ENCODE results near the gene PI4KA.
A peak's percentile ranks its signal among the peaks of the same experiment; 100 is the strongest.

Gene PI4KA

DNA sequence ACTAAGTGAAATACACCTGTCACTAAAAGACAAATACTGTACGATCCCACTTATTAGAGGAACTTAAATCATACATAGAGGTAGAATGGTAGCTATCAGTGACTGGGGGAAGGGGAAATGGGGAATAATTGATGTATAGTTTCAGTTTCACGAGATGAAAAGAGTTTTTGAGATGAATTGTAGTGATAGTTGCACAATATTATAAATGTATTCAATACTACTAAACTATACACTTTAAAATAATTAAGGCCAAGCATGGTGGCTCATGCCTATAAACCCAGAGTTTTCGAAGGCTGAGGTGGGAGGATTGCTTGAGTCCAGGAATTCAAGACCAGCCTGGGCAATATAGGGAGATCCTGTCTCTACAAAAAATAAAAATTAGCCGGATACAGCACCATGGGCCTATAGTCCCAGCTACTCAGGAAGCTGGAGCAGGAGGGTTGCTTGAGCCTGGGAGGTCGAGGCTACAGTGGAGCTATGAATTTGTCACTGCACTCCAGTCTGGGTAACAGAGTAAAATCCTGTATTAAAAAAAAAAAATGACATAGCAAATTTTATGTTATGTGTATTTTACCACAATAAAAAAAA is 44.3 kb downstream of the PI4KA start:
- no peak for DNase-seq

DNA sequence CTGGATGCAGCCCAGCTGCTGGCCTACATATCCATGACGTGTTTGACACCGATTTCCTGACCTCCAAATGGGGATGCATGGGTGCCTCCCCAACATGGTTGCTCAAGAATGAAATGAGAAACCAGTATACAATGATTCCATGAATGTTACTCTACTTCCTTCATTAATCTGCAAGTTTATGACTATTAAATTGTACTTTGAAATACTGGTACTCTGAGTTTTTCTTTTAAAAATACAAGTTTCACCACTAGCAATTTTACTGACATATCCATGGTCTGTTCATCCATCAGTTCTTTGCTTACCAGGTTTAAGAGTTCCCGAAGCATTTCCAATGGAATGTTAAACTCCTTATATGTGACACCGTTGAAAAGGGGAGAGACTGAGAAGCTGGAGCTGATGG is 45.6 kb downstream of the PI4KA start:
- no peak for DNase-seq

DNA sequence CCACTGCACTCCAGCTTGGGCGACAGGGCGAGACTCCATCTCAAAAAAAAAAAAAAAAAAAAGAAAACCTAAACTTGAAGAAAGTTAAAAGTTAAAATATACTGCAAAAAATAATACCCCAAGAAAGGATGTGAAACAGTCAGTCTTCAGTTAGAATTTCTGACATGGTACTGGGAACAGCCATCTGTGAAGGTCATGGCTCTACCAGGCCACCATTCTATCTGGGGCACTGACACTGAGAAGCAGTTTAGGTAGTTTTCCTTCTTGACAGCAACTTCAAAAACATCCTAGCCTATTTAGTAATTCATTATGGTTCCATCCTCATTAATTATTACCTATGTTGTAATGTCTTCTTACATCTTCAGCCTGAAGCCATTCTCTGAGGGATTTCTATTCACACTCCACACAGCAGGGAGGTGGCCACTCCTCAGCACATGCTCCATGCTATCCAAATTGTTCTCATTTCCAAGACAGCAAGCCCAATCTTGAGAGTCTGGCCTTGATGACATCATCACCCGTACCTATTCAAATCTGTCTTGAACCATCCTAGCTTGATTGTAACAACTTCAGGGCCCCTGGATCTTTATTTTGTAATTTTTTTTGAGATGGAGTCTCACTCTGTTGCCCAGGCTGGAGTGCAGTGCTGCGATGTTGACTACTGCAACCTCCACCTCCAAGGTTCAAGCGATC is 46.5 kb downstream of the PI4KA start:
- no peak for DNase-seq

DNA sequence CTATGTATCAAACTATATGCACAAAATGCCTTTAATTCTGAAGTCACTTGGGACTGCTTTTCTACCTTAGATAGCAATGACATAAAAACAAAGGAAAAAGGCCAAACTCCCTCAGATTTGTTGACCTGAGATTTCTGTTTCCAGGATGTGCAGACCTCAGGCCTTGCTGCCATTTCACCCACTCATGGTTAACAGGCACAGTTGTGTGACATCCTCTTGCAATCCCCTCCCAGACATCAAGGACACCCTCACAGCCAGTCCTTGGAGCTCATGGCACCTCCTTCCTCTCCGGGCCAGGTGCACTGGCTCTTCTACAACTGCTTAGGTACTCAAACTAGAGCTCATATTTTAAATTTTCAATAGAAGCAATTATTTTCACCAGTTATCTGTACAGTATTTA is 47.4 kb downstream of the PI4KA start:
- no peak for DNase-seq

DNA sequence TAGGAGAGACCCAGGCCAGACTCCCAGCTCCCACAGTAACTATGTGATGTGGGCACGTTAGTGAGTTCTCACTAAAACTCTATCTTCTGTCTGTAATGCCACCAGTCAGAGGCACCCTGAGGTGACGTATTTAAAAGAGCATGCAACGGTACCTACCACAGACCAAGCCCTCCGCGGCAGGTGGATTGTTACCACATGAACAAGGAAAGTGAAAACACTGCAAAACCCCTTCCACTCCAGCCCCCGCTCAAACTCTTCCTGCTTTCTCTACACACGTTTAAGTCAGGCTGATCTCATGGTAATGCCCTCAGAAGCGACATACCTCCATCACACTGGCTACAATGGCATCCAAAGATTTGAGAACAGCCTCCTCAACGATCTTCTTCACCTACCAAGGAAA is 48.0 kb downstream of the PI4KA start:
- DNase-seq = peak; percentile 5 to 9

DNA sequence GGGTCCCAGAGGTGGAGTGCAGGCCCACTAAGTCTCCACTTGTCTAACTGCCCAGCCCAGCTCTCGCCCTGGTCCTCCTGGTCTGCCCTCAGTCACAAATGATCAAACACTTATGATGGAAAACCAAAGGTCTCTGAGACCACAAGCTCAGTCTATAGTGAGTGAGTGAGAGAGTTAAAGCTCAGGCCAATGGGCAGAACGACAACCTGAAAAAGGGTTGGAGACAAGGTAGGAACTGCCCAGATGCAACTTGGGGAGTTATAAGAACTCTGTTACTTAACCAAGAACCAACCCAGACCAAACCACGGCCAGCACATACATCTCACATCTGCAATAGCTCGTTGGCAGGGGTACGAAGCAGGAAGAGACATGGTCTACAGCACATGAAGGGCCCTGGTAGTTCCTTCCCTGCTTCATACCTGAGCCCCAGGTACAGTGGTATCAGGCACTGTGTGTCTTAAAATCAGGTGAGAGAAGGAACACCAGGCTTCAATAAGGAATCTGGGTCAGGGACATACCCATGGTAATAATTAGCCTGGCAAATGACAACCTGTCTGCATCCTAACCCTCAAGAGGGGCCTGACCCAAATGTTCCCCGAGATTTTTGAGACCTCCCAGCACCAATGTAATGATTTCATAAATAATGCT is 48.9 kb downstream of the PI4KA start:
- DNase-seq = no peak

DNA sequence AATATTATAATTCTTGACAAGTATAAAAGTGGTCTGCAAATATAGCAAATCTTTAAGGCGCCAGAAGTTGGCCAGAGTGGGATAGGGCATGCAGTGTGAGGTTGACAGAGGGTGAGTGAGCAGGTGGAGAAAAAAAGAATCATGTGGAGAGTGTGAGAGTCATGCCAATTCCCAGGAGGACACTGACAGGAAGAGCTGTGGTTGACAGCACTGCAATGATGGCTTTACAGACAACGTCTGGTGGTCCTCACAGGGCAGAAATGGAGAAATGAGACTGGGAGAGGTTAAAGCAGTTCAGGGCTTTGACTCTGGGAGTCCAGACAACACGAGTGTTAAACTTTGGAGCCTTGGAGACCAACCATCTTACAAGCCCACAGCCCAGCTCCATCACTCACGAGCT is 49.8 kb downstream of the PI4KA start:
- DNase-seq = no peak

DNA sequence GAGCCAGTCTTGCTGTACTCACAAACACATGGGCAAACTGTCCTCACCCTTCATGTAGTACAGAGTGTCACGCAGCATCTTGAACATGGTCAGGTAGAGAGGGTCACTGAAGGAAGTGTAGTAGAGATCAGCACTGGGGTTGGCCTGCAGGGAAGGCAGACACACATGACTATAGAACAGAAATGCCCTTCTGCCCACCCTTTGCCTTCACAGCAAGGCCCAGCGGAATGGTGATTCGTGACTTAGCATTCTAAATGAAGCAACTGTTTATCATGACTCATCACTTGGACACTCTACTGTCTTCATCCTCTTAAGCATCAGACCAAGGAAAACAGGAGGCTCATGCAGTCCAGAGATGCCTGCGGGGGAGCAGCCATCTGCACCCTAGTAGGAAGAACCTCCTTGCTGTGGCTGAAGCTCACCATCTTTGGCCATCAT is 51.3 kb downstream of the PI4KA start:
- no peak for DNase-seq

DNA sequence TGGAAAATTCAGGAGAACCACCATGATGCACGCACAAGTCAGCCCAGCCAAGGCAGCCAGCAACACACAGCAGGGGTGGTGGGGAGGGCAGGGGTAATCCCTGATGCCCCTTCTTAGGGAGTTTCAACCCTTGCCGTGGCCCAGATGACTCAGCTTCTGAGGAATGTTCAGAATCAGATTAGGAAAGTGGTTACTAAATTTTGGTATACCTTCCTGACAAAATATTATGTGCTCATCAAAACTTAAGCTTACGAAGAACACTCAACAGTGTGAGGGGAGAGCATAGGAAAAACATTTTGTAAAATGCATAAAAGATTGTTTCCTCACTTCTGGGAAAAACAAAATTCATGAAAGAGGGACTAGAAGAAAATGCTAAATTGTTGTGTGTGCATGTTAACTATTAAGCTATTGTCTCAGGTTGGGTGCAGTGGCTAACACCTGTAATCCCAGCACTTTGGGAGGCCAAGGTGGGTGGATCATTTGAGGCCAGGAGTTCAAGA is 52.6 kb downstream of the PI4KA start:
- peak in 1 of 2 experiments; percentile 11 for DNase-seq

DNA sequence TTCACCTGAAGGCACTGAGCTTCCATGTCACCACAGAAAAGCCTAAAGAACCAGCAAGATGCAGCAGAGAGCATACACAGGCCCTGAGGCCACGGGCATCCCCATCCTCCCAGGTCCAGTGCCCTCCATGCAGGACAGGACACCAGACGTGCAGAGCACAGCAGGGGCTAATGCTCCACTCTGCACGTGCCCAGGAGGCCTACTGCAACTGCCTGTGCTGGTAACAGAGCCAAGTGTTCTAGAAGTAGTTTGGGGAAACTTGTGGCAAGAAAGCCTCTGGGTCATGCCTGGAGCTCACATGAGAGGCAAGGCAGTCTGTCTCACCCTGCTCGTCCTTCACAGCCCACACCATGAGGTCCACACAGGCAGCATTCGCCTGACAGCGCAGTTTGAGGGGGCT is 54.0 kb downstream of the PI4KA start:
- DNase-seq = no peak

DNA sequence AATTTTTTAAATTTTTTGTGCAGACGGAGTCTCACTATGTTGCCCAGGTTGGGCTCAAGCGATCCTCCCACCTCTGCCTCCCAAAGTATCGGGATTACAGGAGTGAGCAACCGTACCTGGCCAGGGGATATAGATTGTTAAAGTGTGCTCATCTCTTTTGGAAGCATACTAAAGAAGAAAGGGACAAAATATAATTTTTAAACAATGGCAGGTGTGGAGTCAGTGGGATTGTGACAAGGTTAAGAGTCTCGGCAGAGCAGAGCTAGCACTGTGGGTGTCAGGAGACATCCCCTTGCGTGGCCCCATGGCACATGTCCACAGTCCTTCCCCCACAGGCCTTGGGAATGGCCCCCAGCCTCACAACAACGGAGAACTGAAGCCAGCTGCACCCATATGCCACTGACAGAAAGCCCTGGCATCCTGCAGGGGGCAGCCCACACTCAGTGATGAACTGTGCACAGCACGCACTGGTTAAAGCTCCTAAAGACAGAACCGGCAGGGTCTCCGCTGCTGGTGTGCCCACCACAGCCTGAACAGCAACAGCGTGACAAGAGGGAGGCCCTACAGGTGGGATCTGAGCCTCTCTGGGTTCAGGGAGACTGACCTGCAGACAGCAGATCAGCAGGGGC is 54.8 kb downstream of the PI4KA start:
- peak; percentile 29 to 51 for DNase-seq

DNA sequence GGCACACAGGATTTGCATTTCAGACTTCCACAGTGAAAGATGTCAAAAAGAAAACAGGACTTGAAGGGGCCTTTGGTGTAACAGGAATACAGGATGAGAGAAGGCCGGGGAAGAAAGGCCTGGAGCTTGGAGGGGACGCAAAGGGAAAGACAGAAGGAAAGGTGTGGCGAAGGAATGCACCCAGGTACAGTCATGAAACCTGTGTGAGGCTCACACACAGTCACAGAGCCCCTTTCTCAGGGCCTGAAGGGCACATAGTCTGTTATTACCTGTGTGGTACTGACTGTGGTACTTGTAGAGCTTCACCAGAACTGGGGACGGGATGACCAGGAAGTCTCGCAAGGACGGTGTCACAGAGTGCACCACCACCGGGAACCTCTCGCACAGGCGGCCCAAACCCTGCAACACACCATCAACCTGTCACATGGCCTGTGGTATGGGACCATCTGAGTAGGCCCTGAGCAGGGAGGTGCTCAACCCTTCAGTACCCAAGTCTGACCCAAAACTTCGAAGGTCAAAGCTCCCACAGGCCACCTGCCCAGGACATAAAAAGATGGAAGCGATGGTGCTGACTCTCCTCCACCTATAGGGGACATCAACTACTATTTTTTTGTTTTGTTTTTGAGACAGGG is 55.6 kb downstream of the PI4KA start:
- DNase-seq = no peak

DNA sequence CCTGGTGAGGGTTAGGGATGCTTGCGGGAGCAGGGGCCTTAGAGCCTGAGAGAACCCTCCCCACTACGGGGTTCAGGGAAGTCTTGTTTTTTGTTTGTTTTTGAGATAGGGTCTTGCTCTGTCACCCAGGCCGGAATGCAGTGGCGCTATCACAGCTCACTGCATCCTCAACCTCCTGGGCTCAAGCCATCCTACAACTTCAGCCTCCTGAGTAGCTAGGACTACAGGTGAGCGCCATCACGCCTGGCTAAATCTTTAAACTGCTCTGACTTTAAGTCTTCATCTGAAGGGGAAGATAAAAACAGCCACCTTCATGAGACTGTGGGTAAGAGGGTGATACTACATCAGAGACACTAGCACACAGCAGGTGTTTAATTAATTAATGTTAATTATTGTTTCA is 56.2 kb downstream of the PI4KA start:
- no peak for DNase-seq

DNA sequence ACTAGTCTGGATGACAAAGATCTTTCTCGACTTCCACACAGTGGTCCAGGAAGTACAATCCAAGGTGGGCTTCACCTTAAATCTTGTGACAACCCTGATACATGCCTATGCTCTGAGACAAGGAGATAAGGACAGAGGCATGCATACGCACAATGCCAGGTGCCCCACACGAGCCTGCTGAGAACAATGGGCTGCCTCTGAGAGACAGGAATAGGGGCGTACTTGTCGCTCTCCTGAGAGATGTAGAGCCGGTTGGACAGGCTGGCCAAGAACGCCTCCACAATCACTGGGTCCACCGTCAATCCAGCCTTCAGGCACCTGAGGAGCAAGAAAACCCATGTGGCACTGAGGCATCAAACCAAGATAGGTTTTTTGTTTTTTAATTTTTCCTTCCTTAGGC is 59.2 kb downstream of the PI4KA start:
- no peak for DNase-seq

DNA sequence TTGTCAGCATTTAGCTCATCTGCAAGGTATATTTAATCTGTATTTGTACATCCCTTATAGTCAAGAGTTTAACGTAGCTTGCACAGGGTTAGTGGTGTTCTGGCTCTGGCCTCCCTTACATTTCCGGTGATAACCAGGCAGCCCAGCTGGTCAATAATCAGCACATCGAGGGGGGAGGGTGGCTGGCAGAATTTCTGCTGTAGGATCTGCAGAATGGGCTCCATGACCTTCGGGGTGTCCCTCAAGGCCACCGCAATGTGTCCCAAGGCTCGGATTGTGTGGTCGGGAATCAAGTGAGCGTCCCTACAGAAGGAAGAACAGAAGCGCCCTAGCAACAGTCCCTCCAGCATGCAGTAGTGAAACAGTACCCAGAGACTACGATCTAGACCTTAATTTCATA is 59.6 kb downstream of the PI4KA start:
- no peak for DNase-seq

DNA sequence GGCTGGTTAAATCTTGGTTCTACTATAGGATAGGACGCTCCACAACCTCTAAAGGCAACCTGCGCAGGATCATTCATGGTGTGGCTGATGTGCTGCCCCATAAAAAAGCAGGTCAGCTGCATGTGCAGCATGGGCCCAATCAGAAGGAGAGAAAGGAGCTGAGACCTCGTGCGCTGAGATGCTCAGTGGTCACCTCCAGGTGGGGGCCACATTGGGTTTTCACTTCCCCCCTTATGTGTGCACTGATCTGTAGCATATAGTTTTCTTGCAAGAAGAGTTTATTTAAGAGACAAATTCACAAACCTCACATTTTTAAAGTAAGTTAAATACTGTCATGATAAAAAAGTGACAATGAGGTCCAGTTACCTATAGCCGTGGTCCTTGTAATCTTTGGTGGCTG is 60.4 kb downstream of the PI4KA start:
- DNase-seq = no peak

DNA sequence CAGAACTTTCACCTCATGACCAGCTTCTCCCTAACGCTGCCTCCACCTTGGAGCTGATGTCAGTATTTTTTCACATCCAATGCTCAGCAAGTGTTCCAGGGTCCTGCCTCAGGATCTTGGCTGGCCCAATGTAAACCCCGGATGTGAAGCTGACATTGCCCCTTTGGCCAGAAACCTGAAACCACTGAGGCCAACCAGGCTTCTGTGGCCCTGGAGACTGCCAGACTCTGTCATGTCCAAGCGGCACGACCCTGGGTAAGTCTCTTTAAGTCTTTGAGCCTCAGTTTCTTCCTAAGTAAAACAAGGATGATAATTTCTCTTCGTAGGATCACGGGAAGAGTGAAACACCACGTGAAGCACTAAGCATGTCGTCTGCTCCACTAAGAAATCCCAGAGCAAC is 61.9 kb downstream of the PI4KA start:
- no peak for DNase-seq

DNA sequence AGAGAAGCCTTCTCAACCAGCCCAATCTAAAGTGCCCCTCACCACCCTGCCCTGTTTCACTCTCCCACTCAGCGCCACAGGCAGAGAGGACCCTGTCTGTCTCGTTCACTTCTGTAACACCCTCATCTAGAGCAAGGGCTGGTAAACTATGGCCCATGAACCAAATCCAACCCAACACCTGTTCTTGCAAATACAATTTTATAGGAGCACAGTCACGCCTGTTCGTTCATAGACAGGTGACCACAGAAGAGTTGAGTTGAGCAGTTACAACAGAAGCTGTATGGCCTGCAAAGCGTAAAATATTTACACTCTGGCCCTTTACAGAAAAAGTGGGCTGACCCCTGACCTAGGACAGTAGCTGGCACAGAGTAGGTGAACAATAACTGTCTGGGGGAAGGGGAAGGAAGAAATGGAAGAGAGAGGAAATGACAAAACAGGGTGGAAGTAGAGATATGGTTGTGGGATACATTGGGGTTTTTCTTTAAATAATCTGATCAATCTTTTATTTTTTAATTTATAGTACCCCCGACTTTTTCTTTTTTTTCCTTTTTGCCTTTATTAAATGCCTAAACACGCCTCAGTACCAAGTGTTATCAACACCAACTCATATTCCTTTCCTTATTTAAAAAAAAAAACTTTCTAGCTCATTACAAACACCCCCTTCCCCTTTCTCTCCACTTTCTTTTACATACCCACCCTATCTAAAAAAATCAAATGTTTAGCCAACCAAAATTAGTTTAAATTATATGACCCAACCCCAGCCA is 63.8 kb downstream of the PI4KA start:
- DNase-seq = no peak

DNA sequence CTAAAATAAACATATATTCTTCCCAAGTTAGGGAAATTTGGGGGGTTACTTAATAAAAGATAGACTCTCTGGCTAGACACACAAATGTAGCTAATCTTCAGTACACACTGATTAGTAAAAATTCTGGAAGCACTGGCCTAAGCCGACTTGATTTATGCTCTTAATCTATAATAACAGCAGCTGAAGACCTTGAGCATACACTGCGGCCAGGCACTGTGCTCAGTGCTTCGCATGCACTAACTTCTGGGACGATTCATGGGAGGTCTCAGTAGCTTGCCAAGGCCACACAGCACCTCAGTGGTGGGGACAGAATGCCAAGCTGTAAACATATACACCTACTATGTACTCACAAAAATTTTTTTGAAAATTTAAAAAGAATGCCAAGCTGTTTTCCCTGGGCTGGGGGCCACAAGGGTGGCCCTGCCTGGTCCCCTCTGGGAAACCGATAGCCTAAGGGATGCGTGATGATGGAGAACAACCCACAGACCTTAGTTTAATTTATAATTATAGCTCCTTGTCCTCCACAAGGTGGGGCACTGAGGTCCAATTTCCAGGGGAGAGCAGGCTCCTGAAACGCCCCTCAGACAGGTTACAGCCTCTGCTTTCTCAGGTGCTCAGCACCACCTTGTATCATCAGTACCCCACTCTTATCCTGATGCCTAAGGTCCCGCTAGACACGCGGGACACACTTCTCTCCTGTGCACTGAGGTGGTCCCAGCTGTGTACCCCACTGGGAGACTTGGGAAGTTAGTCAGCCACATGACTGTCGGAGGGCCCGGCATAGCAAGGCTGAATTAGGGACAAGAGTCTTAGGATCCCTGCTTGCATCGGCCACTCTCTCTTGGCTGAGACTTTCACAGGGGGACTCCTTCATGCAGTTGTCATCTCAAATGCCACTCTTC is 64.6 kb downstream of the PI4KA start:
- no peak for DNase-seq

DNA sequence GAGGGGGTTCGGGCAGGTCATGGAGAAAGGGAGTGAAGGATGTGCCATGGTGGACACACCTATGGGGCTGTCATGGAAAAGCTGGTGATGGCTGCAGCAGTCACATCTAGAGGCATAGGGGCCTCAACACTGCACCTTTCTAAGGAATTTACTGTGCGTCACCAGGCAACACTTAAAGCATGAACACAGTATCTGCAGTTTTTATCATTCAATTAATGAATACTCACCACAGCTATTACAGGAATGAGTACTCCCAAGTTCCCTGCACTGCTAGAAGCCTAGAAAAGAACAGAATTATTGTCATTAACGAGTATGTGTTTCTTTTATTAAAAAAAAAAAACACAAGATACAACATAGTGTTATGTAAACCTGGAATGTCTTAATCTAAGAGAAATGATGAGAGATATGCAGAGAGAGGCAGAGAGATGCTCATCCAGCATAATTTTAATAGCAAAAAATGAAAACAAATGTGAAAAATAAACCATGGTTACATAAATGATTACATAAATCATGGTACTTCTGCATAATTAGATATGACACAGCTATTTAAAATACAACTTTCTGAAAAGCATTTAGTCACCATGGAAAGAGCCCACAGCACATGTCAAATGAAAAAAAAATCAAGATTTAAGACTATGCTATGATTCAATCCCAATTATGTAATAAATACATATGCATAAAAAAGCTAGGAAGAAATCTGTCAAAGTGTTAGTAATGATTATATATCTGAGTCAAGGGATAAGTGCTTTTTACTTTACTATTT is 65.5 kb downstream of the PI4KA start:
- DNase-seq = no peak

Data from activated CD4-positive, alpha-beta T cell treated with anti-CD3 and anti-CD28 coated beads, Interleukin-2, amount 50 U/mL, for 48 hours (primary cell).